Measurements from ENCODE around the gene POLD3.
A peak's percentile ranks its signal among the peaks of the same experiment; 100 is the strongest.

The POLD3 gene

GRCh38 chr11:74676596-74676995, 84.2 kb downstream of the POLD3 start:
- no peak for DNase-seq

- DNase-seq: no peak
These were observed 84.7 kb downstream of the POLD3 start for GRCh38 chr11:74677131-74677530.

- DNase-seq: no peak
These were observed 85.7 kb downstream of the POLD3 start for GRCh38 chr11:74678041-74678440.

GRCh38 chr11:74678591-74679512, 86.5 kb downstream of the POLD3 start:
- no peak for DNase-seq

- no peak for DNase-seq
These were observed 87.1 kb downstream of the POLD3 start for GRCh38 chr11:74679513-74679865.

- no peak for DNase-seq
These were observed 87.8 kb downstream of the POLD3 start for GRCh38 chr11:74680035-74680671.

- no peak for DNase-seq
These were observed 88.5 kb downstream of the POLD3 start for GRCh38 chr11:74680703-74681531.

GRCh38 chr11:74681686-74682651, 89.6 kb downstream of the POLD3 start:
- no peak for DNase-seq

- no peak for DNase-seq
These were observed 90.4 kb downstream of the POLD3 start for GRCh38 chr11:74682731-74683278.

GRCh38 chr11:74683279-74683871, 91.0 kb downstream of the POLD3 start:
- no peak for DNase-seq

GRCh38 chr11:74683941-74684481, 91.6 kb downstream of the POLD3 start:
- no peak for DNase-seq

- DNase-seq: no peak
These were observed 92.3 kb downstream of the POLD3 start for GRCh38 chr11:74684661-74685060.

GRCh38 chr11:74685338-74685737, 93.0 kb downstream of the POLD3 start:
- no peak for DNase-seq

- DNase-seq: no peak
These were observed 93.5 kb downstream of the POLD3 start for GRCh38 chr11:74685905-74686304.

- DNase-seq: no peak
These were observed 94.4 kb downstream of the POLD3 start for GRCh38 chr11:74686792-74687191.

GRCh38 chr11:74687237-74688023, 95.0 kb downstream of the POLD3 start:
- peak; percentile 17 for DNase-seq

- no peak for DNase-seq
These were observed 97.3 kb downstream of the POLD3 start for GRCh38 chr11:74689666-74690065.

GRCh38 chr11:74691755-74692154, 99.4 kb downstream of the POLD3 start:
- DNase-seq: no peak

Data from hematopoietic multipotent progenitor cell treated with erythropoietin and hydrocortisone succinate and interleukin-3 and kit ligand, for 8 days (in vitro differentiated cells).